Left renal pelvis (tissue), 4 donors: ENCODE results near the gene TACR2. TPM values are rescaled to one million over a fixed set of nuclear protein-coding genes. Genes with fewer than 3 reads are reported as not detected.

Experiments used
- DNase-seq, 4 donors: peaks; one replicate each; pipeline ENCODE4 v3.0.0-alpha.2; 2013; ENCODE audit warnings: low read depth in 4 of 4, low spot score in 3 of 4
- polyA plus RNA-seq, 4 donors: library from polyadenylated mRNA; unstranded; fragments of 120-200 nt; gene quantifications; one replicate each; pipeline ENCODE4 v1.2.1, GENCODE V29; 2013; ENCODE audit not compliant: insufficient read length in 4 of 4

The TACR2 gene
- polyA plus RNA-seq, 4 donors = 0.23 to 0.49 (median 0.34) TPM

DNA sequence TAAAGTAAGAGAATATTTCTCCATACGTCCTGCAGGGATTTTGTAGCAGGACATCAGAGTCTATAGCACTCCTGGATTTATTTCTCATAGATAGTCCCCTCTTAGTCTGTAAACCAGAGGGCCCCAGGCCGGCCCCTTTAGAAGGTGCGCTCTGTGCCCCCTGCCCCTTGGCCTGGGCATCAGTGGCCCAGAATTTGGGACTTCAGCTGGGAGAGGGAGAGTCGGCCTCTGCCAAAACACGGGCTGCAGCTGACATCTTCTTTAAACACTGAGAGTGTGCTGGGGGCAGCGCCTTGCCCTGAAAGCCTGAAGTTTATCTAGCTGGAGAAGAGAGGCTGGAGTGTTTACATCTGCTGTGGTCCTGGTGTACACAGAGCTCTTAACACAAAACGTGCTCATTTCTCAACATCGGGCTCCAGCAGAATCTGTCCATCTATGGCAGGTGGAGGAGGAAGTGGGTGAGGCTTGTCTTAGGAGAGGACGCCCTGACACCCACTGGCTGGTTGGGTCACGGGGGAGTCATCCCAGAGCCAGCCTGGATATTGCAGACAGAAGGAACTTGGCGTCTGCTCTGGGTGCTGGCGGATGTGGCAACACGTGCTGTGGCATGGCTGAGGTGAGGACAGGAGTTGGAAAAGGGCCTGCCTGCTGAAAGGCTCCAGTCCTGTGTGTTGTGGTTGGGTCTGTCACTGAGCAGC, 5.0 kb upstream of the TACR2 start:
- no peak for DNase-seq

DNA sequence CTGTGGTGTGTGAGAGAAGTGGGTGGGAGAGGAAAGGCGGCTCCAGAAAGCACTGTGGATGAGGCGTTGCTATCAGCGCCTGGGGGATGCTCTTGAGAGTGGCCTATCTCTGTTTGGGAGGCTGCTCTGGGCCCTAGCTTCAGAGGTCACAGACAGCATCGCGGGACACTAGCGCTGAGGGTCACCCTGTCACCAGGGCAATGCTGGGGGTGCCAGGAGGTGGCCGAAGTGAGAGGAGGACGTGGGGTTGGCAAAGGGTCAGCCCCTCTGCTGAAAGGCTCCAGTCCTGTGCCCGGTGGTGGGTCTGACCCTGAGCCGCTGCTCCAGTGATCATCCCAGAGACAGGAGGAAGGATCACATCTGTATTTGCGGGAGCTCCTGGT, 3.0 kb upstream of the TACR2 start:
- no peak for DNase-seq

DNA sequence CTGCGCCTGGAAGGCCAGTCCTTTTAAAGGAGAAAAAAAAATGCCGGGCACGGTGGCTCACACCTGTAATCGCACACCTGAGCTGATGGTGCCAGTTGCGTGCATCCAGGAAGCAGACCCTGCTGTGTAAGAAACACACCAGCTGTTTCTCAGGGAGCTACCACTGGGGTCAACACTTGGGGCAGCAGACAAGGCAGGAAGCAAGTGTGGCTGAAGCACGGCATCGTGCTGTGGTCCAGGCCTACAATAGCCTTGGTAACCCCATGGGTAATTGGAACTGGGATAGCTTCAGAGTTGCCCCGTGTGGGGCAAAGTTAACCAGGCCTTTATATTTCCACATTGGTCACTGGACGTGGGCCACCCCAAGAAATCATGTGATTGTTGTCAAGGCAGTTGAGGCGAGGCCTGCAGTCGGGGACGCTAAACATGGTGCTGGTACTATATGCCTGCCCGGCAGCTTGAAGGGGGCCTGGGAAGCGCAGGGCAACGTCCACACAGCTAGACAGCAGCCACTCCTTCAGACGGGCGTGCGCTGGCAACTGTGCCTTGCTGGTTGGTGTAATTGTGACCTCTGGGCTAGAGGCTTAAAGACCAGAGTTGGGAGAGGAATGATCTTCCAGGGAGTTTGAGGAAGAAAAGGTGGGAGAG, 2.5 kb upstream of the TACR2 start:
- no peak for DNase-seq

DNA sequence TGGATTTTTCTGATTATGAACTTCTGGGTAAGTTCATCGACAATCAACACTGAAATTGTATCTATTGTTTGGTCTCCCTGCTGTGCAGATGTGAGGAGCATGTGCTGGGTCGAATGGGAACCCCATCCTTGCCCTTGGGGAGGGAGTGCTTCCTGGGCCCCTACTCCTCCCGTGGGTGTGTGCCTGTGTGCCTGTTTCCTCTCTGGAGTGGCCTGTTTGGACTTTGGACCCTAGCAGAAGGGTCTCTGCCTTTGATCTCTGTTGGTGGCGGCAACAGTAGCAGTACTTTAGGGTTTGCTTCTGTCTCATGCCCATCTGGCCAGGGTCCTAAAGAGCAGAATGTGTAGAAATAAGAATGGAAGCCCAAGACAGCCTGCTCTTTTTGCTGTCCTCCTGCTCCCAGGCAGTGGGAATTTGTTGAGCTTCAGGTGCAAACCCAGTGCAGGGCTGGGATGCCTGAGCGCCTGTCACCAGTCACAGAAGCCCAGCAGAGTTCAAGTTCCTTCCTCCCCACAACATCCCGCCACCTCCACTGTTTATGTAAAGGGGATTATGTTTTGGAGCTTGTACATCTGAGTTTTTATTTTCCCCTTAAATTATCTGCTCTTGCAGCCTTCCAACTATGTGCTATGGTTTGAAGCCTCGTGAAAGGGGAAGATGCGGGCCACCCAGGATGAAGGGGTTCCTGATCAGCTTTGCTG, 1.5 kb upstream of the TACR2 start:
- DNase-seq = no peak

DNA sequence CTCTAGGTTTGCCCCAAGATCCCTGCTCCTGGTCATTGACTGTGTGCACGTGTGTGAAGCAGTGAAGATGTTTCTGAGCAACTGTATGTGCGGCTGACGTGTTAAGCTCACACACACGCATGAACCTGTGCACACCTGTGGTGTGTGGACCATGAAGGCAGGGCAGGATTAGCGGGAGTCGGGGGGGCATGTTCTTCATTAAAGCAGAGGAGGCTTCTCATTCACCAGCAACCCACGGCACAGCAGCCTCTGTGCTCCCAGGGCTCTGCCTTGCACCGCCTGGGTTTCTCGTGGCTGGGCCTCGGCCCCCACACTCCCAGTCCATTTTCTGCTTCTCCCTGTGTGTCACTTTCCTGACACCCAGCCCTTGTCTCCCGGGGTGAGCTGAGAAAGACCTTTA, 824 bp upstream of the TACR2 start:
- DNase-seq = no peak

DNA sequence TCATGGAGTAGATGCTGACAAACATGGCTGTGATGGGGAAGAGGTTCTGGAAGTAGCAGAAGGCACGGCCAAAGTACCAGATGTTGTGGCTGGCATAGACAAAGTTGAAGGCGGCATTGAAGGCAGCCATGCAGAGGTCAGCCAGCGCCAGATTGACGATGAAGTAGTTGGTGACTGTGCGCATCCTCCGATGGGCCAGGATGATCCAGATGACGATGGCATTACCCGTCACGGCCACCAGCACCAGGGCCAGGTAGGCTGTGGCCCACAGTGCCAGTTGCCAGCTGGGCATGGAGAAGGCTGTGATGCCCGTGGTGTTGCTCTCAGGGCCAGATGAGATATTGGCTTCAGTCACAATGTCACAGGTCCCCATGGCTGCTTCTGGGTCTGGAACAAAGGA, 767 bp downstream of the TACR2 start:
- DNase-seq = no peak

DNA sequence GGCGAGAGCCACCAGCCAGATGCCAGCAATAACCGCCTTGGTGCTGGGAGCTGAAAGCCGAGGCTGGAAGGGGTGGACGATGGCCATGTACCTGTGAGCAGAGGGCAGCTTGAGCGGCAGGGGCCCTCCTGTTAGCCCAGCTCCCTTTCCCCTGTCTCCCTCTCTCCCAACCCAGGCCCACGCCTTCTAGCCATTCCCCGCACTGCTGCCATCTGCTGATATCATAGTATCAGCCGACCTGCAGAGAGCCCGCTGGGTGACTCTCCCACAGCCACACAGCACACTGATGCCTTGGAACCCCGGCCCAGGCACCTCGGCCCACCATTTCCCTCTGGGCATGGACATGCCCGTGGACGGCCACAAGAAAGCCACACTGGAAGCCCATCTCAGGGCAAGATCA, 1.7 kb downstream of the TACR2 start:
- no peak for DNase-seq

DNA sequence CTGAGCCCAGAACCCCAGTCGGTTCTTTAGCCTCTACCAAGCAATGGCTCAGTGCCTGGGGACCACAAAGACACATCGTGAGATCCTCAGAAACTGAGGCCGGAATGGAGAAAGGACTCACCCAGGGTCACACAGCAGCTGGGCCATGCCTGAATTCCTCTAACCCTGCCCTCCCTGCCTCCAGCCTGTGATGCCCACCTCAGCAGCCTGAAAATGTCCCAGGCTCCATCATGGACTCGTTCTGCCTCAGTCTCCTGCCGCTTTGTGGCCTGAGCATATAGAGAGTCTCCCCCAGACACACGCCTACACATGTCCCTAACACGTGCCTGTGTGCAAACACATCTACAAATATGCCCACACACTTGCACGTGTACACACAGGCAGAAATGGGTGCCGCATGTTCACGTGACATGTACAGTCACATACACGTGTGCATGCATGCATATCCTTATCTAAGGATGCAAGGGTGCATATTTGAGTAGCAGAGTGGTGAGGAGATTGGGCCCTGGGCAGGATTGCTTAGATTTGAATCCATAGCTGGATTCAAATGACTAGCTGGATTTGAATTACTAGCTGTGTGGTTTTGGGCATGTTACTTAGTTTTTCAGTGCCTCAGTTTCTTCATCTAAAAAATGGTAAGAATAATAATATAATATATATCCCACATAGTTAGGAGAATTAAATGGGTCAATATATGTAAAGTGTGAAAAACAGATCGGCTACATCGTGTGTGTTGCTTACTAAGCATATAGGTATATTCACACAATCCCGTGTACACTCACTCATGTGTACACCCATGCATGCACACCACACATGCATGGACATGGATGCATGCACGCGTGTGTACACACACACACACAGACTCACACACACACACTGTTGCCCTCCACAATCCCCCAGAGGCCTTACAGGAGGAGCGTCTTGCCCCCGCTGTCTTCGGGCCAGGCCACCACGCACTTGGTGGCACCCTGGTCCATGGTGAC, 2.4 kb downstream of the TACR2 start:
- DNase-seq = no peak

DNA sequence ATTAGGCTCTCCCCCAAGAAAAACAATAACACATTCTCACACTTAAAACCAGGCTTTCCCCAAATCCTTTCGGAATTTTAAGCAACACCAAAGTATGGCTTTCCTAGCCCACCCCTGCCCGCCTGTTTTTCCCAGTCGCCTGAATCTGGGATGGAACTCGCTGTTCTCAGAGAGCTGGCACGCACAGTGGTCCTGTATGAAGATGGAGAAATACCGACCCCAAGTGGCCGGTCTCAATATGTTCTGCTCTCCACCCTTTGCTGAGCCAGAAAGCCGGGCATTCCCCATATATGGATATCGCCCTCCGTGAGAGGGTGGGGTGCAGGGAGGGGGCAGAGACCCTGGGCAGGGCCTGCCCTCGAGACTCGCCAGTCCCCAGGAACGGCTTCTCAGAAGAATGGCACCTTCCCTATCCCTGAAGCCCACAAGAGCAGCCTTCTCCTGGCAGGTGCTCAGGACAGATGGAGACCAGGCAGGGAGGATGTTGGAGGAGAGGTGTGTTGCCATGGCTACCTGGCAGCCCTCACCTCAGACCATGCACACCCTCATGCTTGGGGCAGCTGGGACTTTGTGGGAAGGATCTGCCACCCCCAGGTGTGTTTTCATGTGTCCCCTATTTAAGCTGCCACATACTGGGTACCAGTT, 3.4 kb downstream of the TACR2 start:
- peak in 1 of 4 donors; percentile 44 for DNase-seq

DNA sequence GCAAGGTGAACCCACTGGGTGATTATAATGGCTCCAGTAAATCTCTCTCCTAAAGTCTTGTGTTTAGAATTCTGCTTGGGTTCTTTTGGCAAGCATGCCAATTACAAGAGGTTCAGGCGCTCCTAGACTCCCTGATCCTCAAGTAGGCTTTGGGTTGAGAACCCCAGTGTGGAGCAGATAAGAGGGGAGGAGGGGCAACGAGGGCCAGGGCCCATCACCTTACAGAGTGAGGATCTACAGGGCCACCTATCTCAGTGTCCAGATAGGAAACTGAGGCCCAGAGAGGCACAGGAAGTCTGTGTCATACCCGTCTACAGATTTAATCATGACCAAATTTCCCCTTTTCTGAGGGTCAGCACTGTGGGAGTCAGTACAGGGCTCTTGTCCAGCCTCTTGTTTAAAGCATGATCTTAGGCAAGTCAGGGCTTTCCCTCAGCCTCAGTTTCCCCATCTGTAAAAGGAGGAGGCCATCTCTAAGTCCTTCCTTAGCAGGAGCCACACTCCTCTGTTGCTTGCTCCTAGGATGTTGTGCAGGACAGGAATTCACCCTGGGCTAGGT, 4.4 kb downstream of the TACR2 start:
- DNase-seq = no peak

DNA sequence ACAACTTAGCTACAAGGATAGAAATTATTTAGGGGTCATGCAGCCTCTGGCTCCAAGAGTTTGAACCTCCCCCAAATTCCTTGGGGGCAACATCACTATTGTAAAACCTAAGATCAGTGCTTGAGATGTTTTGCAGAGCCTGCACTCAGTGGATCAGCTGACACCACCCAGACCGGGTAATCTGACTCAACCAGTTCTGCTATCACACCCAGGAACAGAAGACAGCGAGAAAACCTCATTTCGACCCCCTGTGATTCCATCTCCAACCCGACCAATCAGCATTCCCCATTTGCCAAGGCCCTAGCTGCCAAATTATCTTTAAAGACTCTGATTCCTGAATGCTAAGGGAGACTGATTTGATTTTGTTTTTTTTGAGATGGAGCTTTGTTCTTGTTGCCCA, 5.2 kb downstream of the TACR2 start:
- no peak for DNase-seq

DNA sequence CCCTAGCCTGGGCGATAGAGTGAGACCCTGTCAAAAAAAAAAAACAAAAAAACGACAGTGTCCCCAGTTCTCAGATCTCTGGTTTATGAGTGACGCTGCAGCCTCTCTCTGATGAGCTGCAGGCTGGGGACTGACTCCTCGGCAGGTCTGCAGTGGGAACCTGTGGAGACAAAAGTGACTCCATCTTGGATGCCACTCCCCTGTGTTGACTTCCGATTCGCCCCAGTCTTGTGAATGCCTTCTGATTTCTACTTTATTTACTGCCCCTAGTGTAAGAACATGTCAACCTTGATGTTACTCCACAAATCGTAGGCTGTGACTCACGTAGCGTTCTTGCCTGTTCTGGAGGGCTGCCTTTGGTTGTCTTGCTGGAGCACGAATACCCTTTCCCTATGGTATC, 6.2 kb downstream of the TACR2 start:
- DNase-seq = no peak

DNA sequence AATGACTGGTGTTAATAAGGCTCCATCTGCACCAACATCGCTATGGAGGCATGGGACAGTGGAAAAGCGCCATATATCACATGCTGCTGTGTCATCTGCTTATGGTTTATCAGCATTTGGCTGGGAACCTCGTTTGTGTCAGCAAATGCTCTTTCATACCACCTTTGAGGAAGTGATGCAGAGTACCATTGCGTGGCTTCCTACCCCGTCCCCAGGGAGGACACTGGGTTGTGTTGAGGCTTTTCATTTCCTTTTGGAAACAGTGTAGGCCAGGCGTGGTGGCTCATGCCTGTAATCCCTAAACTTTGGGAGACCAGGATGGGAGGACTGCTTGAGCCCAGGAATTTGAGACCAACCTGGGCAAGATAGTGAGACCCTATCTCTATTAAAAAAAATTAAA, 6.8 kb downstream of the TACR2 start:
- DNase-seq = no peak

DNA sequence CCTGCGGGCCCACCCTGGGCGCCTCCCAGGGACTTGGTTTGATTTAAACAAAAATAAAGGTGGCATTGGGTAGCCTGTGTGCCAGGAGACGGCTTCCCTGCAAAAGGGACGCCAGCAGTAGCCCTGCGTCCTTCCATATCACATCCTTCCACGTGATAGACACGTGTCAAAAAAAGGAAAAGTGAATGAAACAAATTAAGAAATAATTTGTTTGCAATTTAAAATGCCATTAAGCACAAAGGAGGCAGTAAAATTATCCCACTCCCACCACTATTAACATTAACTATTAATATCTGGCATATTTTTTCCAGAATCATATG, 7.6 kb downstream of the TACR2 start:
- no peak for DNase-seq

DNA sequence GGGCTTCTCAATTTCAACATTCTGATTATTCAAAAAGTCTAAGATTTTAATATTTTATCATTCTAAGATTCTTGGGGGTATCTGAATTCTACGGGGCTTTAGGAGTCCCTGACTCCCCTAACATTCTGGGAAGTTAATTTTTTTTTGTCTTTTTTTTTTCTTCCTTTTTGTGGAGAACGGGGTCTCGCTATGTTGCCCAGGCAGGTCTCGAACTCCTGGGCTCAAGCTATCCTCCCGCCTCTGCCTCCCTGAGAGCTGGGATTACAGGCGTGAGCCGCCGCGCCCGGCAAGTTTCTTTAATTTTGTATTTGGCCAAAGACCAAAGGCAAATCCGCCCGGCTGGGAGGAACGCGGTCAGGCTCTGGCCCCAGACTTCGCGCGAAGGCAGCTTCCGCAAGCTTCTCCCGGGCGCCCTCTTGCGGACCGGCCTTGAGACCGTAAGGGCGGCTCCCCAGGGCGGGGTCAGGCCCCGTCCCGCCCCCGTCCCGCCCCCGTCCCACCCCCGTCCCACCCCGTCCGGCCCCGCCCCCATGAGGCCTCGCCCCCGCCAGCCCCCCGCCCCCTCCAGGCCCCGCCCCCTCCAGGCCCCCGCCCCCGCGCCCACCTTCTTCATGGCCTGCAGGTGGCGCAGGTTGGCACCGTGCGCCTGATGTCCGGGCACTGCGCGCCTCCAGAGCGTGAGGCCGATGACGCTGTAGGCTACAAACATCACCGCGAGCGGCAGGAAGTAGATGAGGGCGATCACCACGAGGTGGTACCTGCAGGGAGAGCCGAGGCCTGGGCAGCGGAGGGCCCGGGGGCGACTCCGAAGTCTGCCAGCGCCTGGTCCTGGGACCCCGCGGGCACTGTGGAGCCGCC, 8.2 kb downstream of the TACR2 start:
- DNase-seq = peak; percentile 78 to 84 (median 82)

DNA sequence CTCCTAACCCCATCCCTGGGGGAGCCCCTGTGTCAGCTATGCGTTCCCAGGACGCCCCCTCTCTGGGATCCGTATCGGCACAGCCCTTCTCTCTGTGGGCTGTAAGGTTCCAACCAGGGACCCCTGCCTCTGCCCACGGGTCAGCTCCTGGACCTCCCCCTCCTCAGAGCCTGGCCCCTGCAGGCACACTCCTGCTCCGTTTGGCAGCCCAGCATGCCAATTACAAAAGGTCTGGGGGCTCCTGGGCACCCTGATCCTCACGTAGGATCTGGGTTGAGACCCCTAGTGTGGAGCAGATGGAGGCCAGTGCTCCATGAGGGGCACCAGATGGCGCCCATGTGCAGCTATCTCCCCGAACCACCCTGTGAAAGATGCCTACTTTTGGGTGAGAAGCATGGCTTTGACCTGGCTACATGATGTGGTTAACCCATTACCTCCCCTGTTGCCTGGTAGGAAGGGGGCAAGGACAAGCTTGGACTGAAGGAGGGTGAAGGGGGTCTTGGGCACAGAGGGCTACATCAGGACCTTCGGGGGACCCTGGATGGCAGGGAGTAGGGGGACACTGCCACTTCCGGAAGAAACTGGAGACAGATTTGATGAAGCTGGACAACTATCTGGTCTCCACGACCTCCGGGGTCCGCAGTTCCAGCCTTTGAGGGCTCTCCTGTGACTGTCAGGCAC, 9.0 kb downstream of the TACR2 start:
- no peak for DNase-seq

DNA sequence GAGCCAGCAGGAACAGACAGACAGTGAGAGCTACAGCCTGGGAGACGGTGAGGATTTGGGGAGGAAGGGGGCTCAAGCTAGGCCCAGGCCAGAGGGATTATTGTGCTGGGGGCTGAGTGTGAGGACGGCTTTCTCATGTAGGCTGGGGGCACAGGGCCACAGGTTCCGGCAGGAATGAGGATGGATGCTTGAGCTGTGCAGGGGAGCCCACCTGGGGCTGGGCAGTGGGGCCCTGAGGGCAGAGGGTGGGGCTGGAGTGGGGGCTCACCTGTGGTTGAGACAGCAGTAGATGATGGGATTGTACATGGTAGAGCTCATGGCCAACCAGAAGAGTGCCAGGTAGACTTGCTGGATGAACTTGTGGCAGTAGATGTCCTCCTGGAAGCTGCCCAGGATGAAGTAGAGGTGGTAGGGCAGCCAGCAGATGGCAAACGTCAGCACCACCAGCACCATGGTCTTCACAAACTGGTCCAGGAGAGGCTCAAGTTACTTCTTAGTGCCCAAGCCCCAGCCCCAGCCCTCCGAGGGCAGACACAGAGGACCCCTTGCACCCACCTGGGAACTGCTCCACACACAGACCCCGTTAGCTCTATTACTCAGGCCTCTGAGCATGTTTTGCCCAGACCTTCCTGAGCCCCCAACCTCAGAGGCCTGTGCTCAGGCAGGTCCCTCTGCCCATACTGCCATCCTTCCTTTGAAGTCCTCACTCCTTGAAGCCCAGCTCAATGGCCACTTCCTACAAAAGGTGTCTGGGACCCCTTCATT, 9.7 kb downstream of the TACR2 start:
- no peak for DNase-seq

DNA sequence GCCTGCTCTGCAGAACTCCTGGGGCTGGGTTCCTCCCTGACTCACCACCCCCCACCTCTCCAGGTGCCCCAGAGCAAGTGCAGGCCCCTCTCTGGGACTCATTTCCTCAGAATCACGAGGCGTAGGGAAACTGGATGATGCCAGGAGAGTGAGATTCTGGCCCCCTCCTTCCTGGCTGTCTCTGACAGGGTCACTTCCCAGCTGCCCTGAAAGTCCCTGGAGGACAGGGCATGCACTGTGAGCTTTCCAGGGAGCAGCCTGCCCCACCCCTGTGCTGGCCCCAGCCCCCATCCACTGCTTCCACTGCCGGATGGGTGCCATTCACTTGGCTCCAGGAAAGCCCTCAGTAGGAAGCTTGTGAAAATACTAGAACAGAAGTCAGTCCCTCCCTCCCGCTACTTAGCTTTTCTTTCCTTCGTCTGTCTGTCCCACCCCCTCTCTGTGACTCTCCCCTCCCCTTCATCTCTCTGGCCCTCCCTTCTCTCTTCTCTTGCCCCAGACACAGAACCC, 10.4 kb downstream of the TACR2 start:
- DNase-seq = no peak
